ENCODE data around the gene PLXDC2.

PLXDC2 gene

DNA sequence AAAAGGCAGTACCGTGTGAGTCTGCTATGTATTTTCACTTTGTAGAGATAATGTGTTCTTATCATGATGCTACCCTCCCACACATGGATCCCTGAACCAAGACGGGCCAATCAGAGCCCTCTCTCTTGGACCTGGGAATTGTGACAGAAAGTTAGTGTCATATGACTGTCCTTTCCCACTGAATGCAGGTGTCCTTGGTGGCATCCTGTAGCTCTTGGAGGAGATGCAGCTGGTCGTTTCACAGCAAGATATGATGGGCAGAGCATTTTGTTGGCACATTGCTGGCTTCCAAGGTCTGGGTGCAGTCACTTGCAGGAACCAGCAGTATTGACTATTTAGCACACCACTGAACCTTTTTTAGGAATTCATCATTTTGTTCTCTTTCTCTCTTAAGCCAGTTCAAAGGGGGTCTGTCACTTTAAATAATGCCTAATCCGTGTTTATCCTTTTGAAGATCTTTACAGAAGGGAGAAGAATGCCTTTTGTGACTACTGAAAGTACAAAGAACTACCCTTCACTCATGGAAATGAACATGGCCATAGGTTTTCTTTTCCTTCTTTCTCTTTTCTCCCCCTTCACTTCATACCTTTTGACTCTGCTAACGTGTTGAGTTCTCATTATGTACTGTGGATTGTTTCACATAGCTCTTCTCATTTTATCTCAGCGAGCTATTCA is 125.1 kb downstream of the PLXDC2 start:
- DNase-seq (ENCODE audit: low spot score), result no peak

DNA sequence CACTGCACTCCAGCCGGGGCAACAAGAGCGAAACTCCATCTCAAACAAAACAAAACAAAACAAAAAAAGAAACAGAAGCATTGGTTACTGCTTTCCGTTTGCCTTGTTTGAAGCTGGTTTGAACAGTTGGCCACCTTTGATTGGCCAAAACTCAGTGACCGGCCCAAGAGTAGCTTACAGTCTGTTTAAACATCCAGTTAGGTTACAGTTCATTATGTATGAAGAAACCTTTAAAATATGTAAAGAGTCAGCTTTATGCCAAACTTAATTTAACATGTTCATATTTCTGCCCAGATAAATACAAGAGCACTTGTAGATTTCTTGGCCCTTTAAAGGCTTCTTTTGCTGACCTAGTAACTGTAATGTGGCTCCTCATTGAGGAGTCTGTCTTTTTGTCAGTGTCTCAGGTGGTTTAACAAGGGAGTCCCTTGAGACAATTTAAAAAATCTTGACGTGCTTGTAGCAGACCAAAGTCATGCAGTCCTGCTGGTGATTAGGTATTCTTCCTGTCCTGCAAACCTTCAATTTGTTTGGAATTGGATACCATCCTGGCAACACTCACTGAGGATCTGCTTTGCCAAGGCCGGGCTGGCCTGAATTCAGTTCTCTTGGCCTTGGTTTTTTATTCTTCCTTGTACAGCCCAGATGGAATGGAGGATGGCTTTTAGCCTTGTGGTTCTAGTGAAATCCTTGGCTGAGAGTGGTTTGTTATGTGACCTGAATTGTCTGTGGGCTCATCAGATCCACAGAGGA is 128.9 kb downstream of the PLXDC2 start:
- no peak for DNase-seq (ENCODE audit: low spot score)

DNA sequence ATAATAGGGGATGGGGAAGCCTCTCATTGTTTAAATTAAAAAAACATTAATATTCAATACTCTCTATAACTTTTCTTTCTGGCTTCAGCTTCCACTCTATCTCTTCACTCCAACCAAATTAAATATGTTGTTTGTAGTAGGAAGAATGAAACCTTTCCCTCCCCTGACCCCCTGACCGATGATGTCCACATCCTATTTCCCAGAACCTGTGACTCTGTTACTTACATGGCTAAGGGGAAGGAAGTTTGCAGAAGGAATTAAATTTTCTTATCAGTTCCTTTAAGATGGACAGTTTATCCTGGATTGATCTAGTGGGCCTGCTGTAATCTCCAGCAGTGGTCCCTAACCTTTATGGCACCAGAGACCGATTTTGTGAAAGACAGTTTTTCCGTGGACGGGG is 130.0 kb downstream of the PLXDC2 start:
- no peak for DNase-seq (ENCODE audit: low spot score)

- no peak for DNase-seq (ENCODE audit: low spot score)
Observed at GRCh38 chr10:19946791-19947190, 130.6 kb downstream of the PLXDC2 start.

DNA sequence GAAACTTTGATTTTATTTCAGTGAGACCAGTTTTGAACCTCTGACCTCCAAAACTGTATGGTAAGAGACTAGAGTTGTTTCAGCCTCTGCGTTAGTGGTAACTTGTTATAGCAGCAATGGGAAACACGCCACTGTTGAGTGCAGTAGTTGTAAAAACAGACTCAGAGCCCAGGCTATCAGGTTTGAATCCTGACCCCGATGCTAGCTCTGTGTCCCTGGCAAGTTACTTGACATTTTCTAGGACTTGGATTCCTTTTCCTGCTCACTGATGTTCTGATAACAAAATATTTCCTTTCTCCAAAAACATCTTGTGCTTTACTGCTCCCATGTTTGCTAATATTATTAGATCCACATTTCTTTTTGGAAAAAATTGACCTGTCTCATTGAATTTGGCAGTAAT is 131.0 kb downstream of the PLXDC2 start:
- DNase-seq (ENCODE audit: low spot score), result no peak

DNA sequence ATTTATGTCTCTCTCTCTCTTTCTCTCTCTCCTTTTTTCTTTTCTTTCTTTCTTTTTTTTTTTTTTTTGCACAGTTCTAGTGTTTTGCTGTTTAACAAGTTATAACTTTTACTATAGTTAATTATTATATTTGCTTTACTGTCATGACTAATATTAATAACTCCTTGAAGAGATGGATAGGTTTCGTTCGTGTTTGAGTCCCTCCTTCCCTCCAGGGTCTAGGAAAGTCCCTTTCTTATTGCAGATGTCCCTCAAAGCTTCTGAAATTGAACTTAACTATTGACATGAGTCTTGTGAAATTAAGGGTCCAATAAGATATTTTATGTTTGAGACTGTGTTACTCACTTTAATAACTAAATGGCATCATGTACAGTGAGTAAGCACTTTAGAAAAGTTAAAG is 131.4 kb downstream of the PLXDC2 start:
- DNase-seq (ENCODE audit: low spot score), result no peak

GRCh38 chr10:19952224-19953010 is 136.2 kb downstream of the PLXDC2 start:
- DNase-seq (ENCODE audit: low spot score), result no peak

GRCh38 chr10:19954601-19955000 is 138.4 kb downstream of the PLXDC2 start:
- no peak for DNase-seq (ENCODE audit: low spot score)

DNA sequence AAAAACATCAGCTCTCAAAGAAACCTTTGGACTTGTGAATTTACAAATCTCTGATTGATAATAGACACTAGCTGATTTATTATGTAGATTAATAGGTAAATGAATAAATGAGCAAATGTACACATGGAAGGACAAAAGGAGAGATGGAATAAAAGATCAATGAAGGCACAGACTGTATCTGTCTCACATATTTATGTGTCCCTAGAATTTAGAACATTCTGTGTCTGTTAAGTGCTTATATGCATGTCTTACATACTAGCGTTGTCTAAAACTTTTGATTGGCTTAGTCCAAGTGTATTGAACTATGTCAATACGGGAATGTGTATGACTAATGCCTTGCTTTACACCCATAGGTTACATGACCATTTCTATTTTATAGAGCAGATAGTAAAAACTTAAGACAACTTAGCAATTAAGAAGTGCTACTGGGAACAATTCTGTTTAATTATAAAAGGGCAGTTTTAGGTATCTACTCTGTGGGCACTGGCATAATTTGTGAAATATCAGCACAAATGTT is 140.3 kb downstream of the PLXDC2 start:
- no peak for DNase-seq (ENCODE audit: low spot score)

DNA sequence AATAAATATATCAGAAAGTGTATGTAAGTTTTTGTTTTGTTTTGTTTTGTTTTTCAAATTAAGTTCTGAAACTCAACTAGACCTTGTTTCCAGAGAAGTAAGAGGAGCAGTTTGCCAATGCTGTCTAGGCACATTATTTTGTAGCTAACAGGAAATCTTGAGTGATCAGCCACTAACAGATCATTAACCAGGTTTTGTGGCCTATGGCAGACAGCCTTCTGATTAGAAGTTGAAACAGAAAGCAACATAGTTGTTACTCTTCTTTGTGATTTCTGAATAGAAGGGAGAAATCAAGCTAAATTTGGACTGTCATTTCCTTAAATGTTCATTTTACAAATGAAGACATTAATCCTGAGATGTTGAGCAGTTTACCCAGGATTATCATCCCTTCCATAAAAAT is 142.6 kb downstream of the PLXDC2 start:
- DNase-seq (ENCODE audit: low spot score), result no peak

DNA sequence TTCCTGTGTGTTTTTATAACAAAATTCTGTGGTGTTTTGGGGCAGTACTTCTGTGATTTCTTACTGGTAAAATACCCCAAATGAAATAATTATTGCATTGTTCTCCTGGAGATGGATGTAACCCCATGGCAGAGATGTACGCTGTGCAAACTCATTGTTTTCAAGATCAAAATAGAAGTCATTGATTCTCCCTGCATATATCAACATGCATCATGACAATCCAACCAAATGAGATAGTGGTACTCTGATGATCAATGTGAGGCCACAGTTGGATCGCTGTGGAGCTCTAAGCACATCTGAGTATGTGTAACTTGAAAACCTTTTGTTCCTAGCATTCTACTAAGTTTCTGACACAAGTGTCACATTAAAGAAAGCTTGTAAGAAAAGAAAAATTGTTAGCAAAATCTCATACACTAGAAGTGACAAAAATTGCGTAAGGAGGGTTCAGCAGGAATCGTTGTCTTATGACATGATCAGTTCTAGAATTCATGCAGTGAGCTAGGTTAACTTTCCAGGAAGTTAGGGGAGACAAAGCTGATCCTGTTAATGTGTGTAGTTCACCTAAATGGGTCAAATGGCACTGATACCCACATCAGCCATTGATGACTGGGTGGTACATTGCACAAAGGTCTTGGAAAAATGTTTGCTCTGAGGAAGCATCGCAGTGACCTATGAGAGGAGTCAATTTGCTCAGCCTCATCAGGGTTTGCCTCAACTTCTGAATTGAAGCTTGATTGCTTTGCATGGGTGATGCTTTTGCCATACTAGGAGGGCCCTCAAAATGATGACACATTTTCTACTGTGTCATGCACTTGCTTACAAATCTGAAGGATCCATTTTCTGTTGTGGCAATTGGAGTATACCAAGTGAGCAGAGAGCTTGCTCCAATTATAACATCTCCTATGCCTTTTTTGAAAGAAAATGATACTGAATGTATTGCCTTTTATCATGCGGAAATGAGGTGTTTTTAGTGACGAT is 145.1 kb downstream of the PLXDC2 start:
- DNase-seq (ENCODE audit: low spot score), result no peak

DNA sequence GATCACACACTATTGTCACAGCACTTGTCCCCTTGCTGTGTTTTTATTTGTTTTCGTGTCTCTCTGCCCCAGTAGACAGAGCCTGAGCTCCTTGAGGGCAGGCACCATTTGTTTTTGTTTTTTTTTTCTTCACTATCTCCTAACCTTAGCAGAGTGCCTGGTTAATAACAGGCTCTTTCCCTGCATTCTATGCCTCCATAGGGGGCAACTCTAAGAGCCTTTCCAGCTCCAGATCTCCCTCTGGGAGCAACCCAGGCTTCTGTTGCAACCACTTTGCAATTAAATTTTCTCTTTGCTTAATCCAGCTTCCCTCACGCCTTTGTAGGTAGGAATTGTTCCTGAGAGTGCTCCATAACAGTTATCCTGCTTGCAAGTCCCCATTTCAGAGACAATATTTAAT is 148.4 kb downstream of the PLXDC2 start:
- no peak for DNase-seq (ENCODE audit: low spot score)

DNA sequence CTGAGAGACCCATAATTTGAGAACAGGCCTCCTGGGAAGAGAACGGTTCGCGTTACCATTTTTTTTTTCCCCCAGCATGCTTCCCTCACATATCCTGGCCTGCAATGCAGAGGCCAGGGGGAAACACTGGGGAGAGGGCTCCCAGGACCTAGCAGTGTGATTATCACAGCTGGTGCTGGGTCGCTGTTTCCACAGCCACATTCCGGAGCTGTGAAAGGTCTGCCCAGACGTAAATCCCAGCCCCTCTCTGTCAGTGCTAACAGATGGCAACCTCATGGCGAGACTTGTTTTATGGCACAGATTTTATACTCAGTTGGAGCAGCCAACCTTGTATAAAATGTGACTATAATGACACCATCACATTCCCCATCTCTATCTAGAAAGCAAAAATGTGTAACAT is 150.5 kb downstream of the PLXDC2 start:
- DNase-seq (ENCODE audit: low spot score), result no peak

GRCh38 chr10:19967981-19968380 is 151.7 kb downstream of the PLXDC2 start:
- no peak for DNase-seq (ENCODE audit: low spot score)

GRCh38 chr10:19968745-19969144 is 152.5 kb downstream of the PLXDC2 start:
- no peak for DNase-seq (ENCODE audit: low spot score)

GRCh38 chr10:19970256-19970655 is 154.0 kb downstream of the PLXDC2 start:
- no peak for DNase-seq (ENCODE audit: low spot score)

GRCh38 chr10:19970717-19971116 is 154.5 kb downstream of the PLXDC2 start:
- DNase-seq (ENCODE audit: low spot score), result no peak

DNA sequence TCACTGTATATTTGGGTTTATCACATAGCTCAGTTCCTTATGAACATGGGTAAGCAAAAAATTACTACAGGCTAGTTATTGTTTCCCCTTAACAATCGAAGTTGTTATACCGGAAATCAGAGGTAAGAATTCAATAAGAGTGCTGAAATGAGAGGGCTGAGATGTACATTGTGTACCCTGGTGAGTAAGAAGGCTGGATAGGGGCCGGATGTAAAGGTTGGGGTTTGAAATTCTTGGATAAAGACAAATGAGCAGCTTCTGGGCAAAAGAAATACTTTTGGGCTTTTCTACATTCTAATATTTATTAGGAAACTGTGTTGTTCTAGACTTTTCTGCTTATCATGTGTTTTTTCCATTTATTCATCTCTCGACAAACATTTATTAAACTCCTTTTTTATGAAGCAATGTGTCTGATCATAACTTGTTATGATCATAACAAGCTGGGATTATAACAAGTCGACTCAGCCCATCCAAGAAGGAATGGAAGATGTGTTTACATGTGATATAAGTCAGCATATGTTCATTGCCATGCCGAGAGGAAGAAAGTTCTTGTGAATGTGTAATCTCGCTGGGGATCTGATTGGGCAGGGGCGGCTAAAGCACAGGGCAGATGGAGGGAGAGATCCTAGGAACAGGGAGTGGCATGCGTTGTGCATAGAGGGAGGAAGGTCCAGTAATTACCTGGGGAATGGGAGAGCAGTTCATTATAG is 155.3 kb downstream of the PLXDC2 start:
- DNase-seq (ENCODE audit: low spot score), result no peak

DNA sequence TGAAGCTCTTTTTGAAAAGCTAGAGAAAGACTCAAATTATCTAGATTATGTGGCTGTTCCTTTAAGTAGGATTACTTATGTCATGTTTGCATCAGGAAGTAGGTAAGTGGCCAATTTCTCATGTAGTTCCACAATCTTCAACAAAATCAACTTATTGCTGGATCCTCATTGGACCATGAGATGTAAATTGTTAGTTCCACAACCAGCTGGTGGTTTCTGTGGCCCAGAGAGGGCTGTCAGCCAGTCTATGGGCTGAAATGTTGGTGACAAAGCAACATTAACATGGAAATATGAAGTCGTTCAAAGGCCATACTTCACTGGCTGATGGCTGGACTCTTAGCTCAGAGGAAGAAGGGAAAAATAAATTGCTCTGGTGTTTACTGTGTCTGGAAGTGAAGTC is 157.9 kb downstream of the PLXDC2 start:
- no peak for DNase-seq (ENCODE audit: low spot score)

DNA sequence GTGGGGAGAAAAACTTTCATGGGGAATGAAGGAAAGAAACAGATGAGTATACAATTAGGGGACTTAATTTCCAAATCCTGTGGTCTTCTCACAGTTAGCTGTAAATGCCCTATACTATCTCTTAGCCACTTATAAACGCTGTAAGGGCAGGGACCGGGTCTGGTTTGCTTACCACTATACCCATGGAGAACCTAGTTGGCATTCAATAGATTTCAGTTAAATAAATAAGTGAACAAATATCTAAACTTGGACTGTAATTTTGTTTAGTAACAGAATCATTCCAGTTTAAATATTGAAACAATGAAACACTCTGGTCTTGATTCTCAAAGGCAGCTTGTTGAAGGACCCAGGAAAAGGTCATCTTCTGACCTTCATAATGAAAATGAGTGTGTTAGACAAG is 158.3 kb downstream of the PLXDC2 start:
- DNase-seq (ENCODE audit: low spot score), result no peak

DNA sequence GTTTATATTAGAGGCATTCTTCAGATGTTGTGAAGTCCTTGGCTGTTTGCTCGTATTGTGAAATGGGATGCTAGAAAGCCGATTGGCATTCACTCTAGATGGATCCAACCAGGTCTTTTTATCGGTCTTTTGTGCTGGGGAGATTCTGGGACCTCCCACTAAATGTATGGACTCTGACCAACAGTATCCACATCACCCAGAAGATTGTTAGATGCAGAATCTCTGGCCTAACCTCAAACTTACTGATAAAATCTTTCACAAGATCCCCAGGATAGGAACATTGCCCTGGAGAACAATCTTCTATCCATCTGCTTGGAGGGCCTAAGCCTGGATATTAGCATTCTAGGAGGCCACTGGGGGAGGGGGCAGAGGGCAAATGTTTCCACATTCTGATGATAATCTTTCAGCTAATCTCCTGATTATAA is 160.9 kb downstream of the PLXDC2 start:
- no peak for DNase-seq (ENCODE audit: low spot score)

All from CD4-positive, alpha-beta T cell treated with Interleukin-6 at 100 ng/mL for 8 hours (primary cell).